Loucy (cell line): Measurements from ENCODE around the gene POLR3K.

ENCODE experiments used
- H2AFZ ChIP-seq: fragments of 200-600 bp; sonication (generic); 2 replicates; pipeline ENCODE4 v1.6.0; 2016; ENCODE audit warnings: antibody characterized with exemption, mild to moderate bottlenecking, low read length, moderate library complexity
- H3F3A ChIP-seq: fragments of 200-600 bp; 2 replicates; pipeline ENCODE4 v1.6.0; 2016; ENCODE audit warnings: antibody characterized with exemption, low read depth, mild to moderate bottlenecking
- H3K27me3 ChIP-seq: fragments of 200-600 bp; sonication (generic); 2 replicates; pipeline ENCODE4 v1.6.1; 2014; ENCODE audit warnings: low read length, mild to moderate bottlenecking; ENCODE audit not compliant: insufficient read depth, poor library complexity, severe bottlenecking
- H3K36me3 ChIP-seq: fragments of 200-600 bp; sonication (generic); 2 replicates; pipeline ENCODE4 v1.6.1; 2016; ENCODE audit warnings: low read length; ENCODE audit not compliant: insufficient read depth
- H3K4me1 ChIP-seq: fragments of 200-600 bp; sonication (generic); 2 replicates; pipeline ENCODE4 v1.5.1; 2014; ENCODE audit warnings: low read length, mild to moderate bottlenecking; ENCODE audit not compliant: insufficient read depth, poor library complexity, severe bottlenecking
- H3K4me2 ChIP-seq: fragments of 200-600 bp; sonication (generic); 2 replicates; pipeline ENCODE4 v1.6.0; 2014; ENCODE audit warnings: antibody characterized with exemption, low read length, low read depth, mild to moderate bottlenecking; ENCODE audit not compliant: poor library complexity, severe bottlenecking
- H3K4me3 ChIP-seq: fragments of 200-600 bp; sonication (generic); 2 replicates; pipeline ENCODE4 v1.5.1; 2014; ENCODE audit warnings: low read length, mild to moderate bottlenecking, mixed read lengths; ENCODE audit not compliant: poor library complexity, severe bottlenecking
- H3K79me2 ChIP-seq: fragments of 200-600 bp; sonication (generic); 2 replicates; pipeline ENCODE4 v1.6.1; 2014; ENCODE audit warnings: low read length; ENCODE audit not compliant: insufficient read depth
- H3K9ac ChIP-seq: fragments of 200-600 bp; sonication (generic); 2 replicates; pipeline ENCODE4 v1.6.0; 2014; ENCODE audit warnings: mild to moderate bottlenecking, low read depth, low read length, moderate library complexity; ENCODE audit not compliant: poor library complexity, severe bottlenecking
- H3K9me2 ChIP-seq: fragments of 200-600 bp; sonication (generic); replicated peaks from 2 replicates; pipeline ENCODE4 v1.6.1; 2016; ENCODE audit warnings: low read depth, low read length, mixed read lengths
- H3K9me3 ChIP-seq: fragments of 200-600 bp; sonication (generic); 2 replicates; pipeline ENCODE4 v1.6.1; 2014; ENCODE audit warnings: mild to moderate bottlenecking, antibody characterized with exemption, low read length, low read depth; ENCODE audit not compliant: insufficient read depth
- H4K20me1 ChIP-seq: fragments of 200-600 bp; sonication (generic); 2 replicates; pipeline ENCODE4 v1.6.0; 2014; ENCODE audit warnings: antibody characterized with exemption, low read length, mild to moderate bottlenecking; ENCODE audit not compliant: insufficient read depth, poor library complexity, severe bottlenecking
- CTCF ChIP-seq: fragments of 200-600 bp; sonication (generic); conservative IDR thresholded peaks from 2 replicates; pipeline ENCODE4 v1.5.1; 2014; ENCODE audit warnings: mild to moderate bottlenecking, antibody characterized with exemption, low read length
- EZH2phosphoT487 ChIP-seq: fragments of 200-600 bp; IDR thresholded peaks from 2 replicates; pipeline ENCODE4 v1.6.1; 2018; ENCODE audit warnings: antibody characterized with exemption, mild to moderate bottlenecking, moderate library complexity, borderline replicate concordance

Gene POLR3K

GRCh38 chr16:61879-62281 lies 8.5 kb upstream of the POLR3K start:
- H3K4me3 ChIP-seq, result no peak overlapping the region
- no peak overlapping the region for H3K9ac ChIP-seq
- H3K4me1 ChIP-seq, result peaks cover 29% of the 10 kb centered on the region
- TF ChIP-seq EZH2phosphoT487, result no peak
- no peak for TF ChIP-seq CTCF
- H3K9me3 ChIP-seq, result no peaks in the 10 kb centered on the region
- H3K4me2 ChIP-seq, result no peak overlapping the region
- no peaks in the 10 kb centered on the region for H3K79me2 ChIP-seq
- no peaks in the 10 kb centered on the region for H3F3A ChIP-seq
- no peaks in the 10 kb centered on the region for H4K20me1 ChIP-seq
- no peaks in the 10 kb centered on the region for H3K9me2 ChIP-seq
- no peaks in the 10 kb centered on the region for H3K36me3 ChIP-seq
- no peaks in the 10 kb centered on the region for H3K27me3 ChIP-seq
- H2AFZ ChIP-seq, result no peak overlapping the region

GRCh38 chr16:60929-61878 lies 7.8 kb upstream of the POLR3K start:
- Histone ChIP-seq H2AFZ (no peak overlapping the region), H3K27me3 (no peaks in the 10 kb centered on the region), H3K4me3 (no peak overlapping the region), H3K4me2 (no peak overlapping the region), H3K9me2 (no peaks in the 10 kb centered on the region), H3F3A (no peaks in the 10 kb centered on the region), H3K9ac (no peak overlapping the region), H3K36me3 (no peaks in the 10 kb centered on the region), H3K4me1 (peaks cover 29% of the 10 kb centered on the region), H3K79me2 (no peaks in the 10 kb centered on the region), H4K20me1 (no peaks in the 10 kb centered on the region), H3K9me3 (no peaks in the 10 kb centered on the region)
- TF ChIP-seq EZH2phosphoT487, result no peak
- TF ChIP-seq CTCF, result no peak

GRCh38 chr16:60166-60565 lies 6.8 kb upstream of the POLR3K start:
- no peak overlapping the region for H2AFZ ChIP-seq
- no peaks in the 10 kb centered on the region for H3K9me3 ChIP-seq
- peaks cover 26% of the 10 kb centered on the region for H3K4me1 ChIP-seq
- no peaks in the 10 kb centered on the region for H3K36me3 ChIP-seq
- no peaks in the 10 kb centered on the region for H3F3A ChIP-seq
- no peak for TF ChIP-seq CTCF
- no peak for TF ChIP-seq EZH2phosphoT487
- H3K27me3 ChIP-seq, result no peaks in the 10 kb centered on the region
- no peak overlapping the region for H3K9ac ChIP-seq
- H3K9me2 ChIP-seq, result no peaks in the 10 kb centered on the region
- H3K79me2 ChIP-seq, result no peaks in the 10 kb centered on the region
- no peaks in the 10 kb centered on the region for H4K20me1 ChIP-seq
- no peak overlapping the region for H3K4me2 ChIP-seq
- H3K4me3 ChIP-seq, result no peak overlapping the region
